HG02642 (cell line): Measurements from ENCODE around the gene E2F4.

Source experiments
- ATAC-seq: cut with Tn5 transposase; IDR thresholded peaks from one replicate; pipeline ENCODE4 v1.9.1; 2021; ENCODE audit warnings: mild to moderate bottlenecking; ENCODE audit not compliant: unreplicated experiment, poor library complexity

The E2F4 gene

GRCh38 chr16:67157106-67157748 is 34.7 kb upstream of the E2F4 start:
- ATAC-seq = no peak

GRCh38 chr16:67157892-67158635 is 33.9 kb upstream of the E2F4 start:
- no peak for ATAC-seq

- ATAC-seq = peak; percentile 42
Measured at GRCh38 chr16:67158637-67159600, 33.0 kb upstream of the E2F4 start.

GRCh38 chr16:67161595-67162058 is 30.3 kb upstream of the E2F4 start:
- ATAC-seq = no peak

GRCh38 chr16:67162506-67163163 is 29.3 kb upstream of the E2F4 start:
- ATAC-seq = no peak

- ATAC-seq = no peak
Measured at GRCh38 chr16:67163164-67163998, 28.6 kb upstream of the E2F4 start.

- ATAC-seq = no peak
Measured at GRCh38 chr16:67163999-67164558, 27.9 kb upstream of the E2F4 start.

- no peak for ATAC-seq
Measured at GRCh38 chr16:67164599-67165061, 27.3 kb upstream of the E2F4 start, which contains the start of gene HSF4. Gene HSF4, plus strand, starts transcription at chr16:67164745. Its CDS starts 67 bp downstream, at chr16:67164812.

- no peak for ATAC-seq
Measured at GRCh38 chr16:67165121-67166078, 26.6 kb upstream of the E2F4 start.

GRCh38 chr16:67166110-67166547 is 25.8 kb upstream of the E2F4 start:
- no peak for ATAC-seq

GRCh38 chr16:67166598-67167168 is 25.3 kb upstream of the E2F4 start:
- no peak for ATAC-seq

GRCh38 chr16:67167588-67167987 is 24.4 kb upstream of the E2F4 start:
- no peak for ATAC-seq

GRCh38 chr16:67169011-67169451 is 22.9 kb upstream of the E2F4 start:
- no peak for ATAC-seq

- no peak for ATAC-seq
Measured at GRCh38 chr16:67169642-67170167, 22.2 kb upstream of the E2F4 start.

GRCh38 chr16:67170168-67170948 is 21.6 kb upstream of the E2F4 start, which contains the start of gene NOL3:
Gene NOL3, plus strand, starts transcription at chr16:67170538.
- ATAC-seq = peak; percentile 55
